ENCODE results near the gene NAT14.

GRCh38 chr19:55447421-55448174 lies 37.4 kb upstream of the NAT14 start:
- TF ChIP-seq CTCF (conservative IDR thresholded peaks at IDR 0.05; ENCODE audit: low read length), result no peak
- TF ChIP-seq EZH2phosphoT487 (IDR thresholded peaks at IDR 0.05; ENCODE audit: borderline replicate concordance, low read depth, low read length), result no peak

Measured in OCI-LY7 (cell line).